ENCODE data around the gene NCK2. TPM values are rescaled to one million over a fixed set of nuclear protein-coding genes. Genes with fewer than 3 reads are reported as not detected.

NCK2 gene
- total RNA-seq, 4 donors from 2014 or later, result 59.8 to 130 (median 96.2) TPM

DNA sequence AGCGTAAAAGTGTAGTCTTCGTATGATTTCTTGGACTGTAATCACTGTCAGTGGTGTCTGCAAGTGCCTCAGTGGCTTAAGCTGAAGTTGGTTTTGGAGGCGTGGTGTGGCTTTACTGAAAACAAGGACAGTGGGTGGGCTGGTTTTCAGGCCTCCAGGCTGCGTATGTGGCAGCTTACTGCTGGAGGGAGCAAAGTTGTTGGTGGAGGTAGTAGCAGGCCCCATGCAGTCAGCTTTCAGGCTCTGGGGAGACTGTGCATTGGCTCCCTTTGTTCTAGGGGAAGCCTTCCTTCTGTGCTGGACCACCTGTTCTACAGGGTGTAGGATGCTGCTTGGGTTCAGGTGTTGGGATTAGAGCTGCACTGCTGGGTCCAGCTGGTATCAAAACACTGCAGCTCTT, 91.6 kb downstream of the NCK2 start:
- H3K36me3 ChIP-seq, result no peaks in the 10 kb centered on the region
- no peaks in the 10 kb centered on the region for H3K27me3 ChIP-seq
- TF ChIP-seq, protein P1, sequence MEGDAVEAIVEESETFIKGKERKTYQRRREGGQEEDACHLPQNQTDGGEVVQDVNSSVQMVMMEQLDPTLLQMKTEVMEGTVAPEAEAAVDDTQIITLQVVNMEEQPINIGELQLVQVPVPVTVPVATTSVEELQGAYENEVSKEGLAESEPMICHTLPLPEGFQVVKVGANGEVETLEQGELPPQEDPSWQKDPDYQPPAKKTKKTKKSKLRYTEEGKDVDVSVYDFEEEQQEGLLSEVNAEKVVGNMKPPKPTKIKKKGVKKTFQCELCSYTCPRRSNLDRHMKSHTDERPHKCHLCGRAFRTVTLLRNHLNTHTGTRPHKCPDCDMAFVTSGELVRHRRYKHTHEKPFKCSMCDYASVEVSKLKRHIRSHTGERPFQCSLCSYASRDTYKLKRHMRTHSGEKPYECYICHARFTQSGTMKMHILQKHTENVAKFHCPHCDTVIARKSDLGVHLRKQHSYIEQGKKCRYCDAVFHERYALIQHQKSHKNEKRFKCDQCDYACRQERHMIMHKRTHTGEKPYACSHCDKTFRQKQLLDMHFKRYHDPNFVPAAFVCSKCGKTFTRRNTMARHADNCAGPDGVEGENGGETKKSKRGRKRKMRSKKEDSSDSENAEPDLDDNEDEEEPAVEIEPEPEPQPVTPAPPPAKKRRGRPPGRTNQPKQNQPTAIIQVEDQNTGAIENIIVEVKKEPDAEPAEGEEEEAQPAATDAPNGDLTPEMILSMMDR (IDR thresholded peaks at IDR 0.05), result no peak
- TF ChIP-seq EP300 (IDR thresholded peaks at IDR 0.05) (no peak), POLR2AphosphoS5 (IDR thresholded peaks at IDR 0.05) (no peak), POLR2A (IDR thresholded peaks at IDR 0.05; ENCODE audit: low read depth) (no peak)
- H3K9me3 ChIP-seq, result peaks cover 0 to 18% (median 12%) of the 10 kb centered on the region in 4 donors
- intact Hi-C loops (cut with DNase I), result no loop called here
- H3K4me1 ChIP-seq, result peaks cover 4 to 20% (median 15%) of the 10 kb centered on the region in 4 donors
- H3K27ac ChIP-seq (replicated peaks in 1 of 4), result no peak overlapping the region
- no peak for DNase-seq (ENCODE audit: extremely low spot score)
- H3K4me3 ChIP-seq, result no peak overlapping the region
- 96% methylated on average over 4 of the region's 4 CpGs for WGBS

- H3K4me3 ChIP-seq, result no peak overlapping the region
- H3K36me3 ChIP-seq, result no peaks in the 10 kb centered on the region
- H3K27ac ChIP-seq (replicated peaks in 1 of 4), result no peak overlapping the region
- WGBS, result 96% methylated on average over 5 of the region's 5 CpGs
- no peaks in the 10 kb centered on the region for H3K27me3 ChIP-seq
- intact Hi-C loops (cut with DNase I), result no loop called here
- peaks cover 0 to 12% (median 8%) of the 10 kb centered on the region in 4 donors for H3K9me3 ChIP-seq
- peaks cover 4 to 27% (median 20%) of the 10 kb centered on the region in 4 donors for H3K4me1 ChIP-seq
- DNase-seq (ENCODE audit: extremely low spot score), result no peak
- no peak for TF ChIP-seq POLR2AphosphoS5 (IDR thresholded peaks at IDR 0.05)
- TF ChIP-seq EP300 (IDR thresholded peaks at IDR 0.05), result no peak
- TF ChIP-seq, protein P1 (IDR thresholded peaks at IDR 0.05), result no peak
- no peak for TF ChIP-seq POLR2A (IDR thresholded peaks at IDR 0.05; ENCODE audit: low read depth)
Observed at GRCh38 chr2:105836840-105837692, 92.4 kb downstream of the NCK2 start.

DNA sequence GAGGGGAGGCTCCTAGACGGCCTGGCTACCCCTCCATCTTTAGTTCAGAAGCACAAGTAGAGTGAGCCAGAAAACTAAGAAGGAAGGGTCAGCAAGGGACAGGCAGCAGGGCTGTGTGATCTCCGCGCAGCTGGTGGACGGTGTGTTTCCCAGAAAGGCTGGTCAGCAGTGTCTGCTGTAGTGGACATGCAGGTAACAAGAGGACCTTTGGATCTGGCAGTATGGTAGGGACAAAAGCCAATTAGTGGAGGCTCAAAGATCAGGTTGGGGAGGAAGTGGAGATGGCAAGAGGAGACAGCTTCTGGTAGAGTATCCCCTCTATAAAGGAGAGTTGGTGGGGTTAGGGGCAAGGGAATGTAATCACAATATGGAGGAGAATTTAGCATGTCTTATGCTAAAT, 95.1 kb downstream of the NCK2 start:
- peak; percentile 78 for DNase-seq (ENCODE audit: extremely low spot score)
- intact Hi-C loops (cut with DNase I), result no loop called here
- Histone ChIP-seq H3K27me3 (no peaks in the 10 kb centered on the region), H3K9me3 (peaks cover 0 to 3% (median 0%) of the 10 kb centered on the region in 4 donors), H3K4me1 (peaks cover 16 to 34% (median 34%) of the 10 kb centered on the region in 4 donors), H3K4me3 (no peak overlapping the region), H3K36me3 (no peaks in the 10 kb centered on the region), H3K27ac (replicated peaks in 1 of 4) (no peak overlapping the region)
- WGBS, result 72% methylated on average over 4 of the region's 4 CpGs
- no peak for TF ChIP-seq POLR2A (IDR thresholded peaks at IDR 0.05; ENCODE audit: low read depth)
- TF ChIP-seq, protein P1 (IDR thresholded peaks at IDR 0.05), result no peak
- TF ChIP-seq POLR2AphosphoS5 (IDR thresholded peaks at IDR 0.05), result no peak
- no peak for TF ChIP-seq EP300 (IDR thresholded peaks at IDR 0.05)

- H3K27me3 ChIP-seq, result no peaks in the 10 kb centered on the region
- TF ChIP-seq, protein P1 (IDR thresholded peaks at IDR 0.05), result no peak
- no peak for TF ChIP-seq POLR2AphosphoS5 (IDR thresholded peaks at IDR 0.05)
- TF ChIP-seq EP300 (IDR thresholded peaks at IDR 0.05), result no peak
- no peak for TF ChIP-seq POLR2A (IDR thresholded peaks at IDR 0.05; ENCODE audit: low read depth)
- 96% methylated on average over 4 of the region's 4 CpGs for WGBS
- no peaks in the 10 kb centered on the region for H3K9me3 ChIP-seq
- intact Hi-C loops (cut with DNase I), result no loop called here
- H3K36me3 ChIP-seq, result no peaks in the 10 kb centered on the region
- no peak overlapping the region for H3K4me3 ChIP-seq
- peaks cover 16 to 34% (median 34%) of the 10 kb centered on the region in 4 donors for H3K4me1 ChIP-seq
- H3K27ac ChIP-seq (replicated peaks in 1 of 4), result no peak overlapping the region
- DNase-seq (ENCODE audit: extremely low spot score), result peak; percentile 29
Observed at GRCh38 chr2:105840933-105841332, 96.2 kb downstream of the NCK2 start.
